NCI-H774 (cell line): ENCODE measurements around the gene OR1L4.

ENCODE experiments used
- DNase-seq: peaks from one replicate; lab custom pipeline; 2025; lab: John Stamatoyannopoulos, UW

The OR1L4 gene

GRCh38 chr9:122723690-122724089 lies at the start of gene OR1L4:
Gene OR1L4 (plus strand): TSS chr9:122723990. CDS start chr9:122723990, 0 bp downstream.
- DNase-seq = no peak

- no peak for DNase-seq
Observed at GRCh38 chr9:122684851-122685250, 38.9 kb upstream of the OR1L4 start.

- DNase-seq = no peak
Observed at GRCh38 chr9:122695696-122696095, 28.1 kb upstream of the OR1L4 start.

- DNase-seq = no peak
Observed at GRCh38 chr9:122718038-122718437, 5.8 kb upstream of the OR1L4 start.

DNA sequence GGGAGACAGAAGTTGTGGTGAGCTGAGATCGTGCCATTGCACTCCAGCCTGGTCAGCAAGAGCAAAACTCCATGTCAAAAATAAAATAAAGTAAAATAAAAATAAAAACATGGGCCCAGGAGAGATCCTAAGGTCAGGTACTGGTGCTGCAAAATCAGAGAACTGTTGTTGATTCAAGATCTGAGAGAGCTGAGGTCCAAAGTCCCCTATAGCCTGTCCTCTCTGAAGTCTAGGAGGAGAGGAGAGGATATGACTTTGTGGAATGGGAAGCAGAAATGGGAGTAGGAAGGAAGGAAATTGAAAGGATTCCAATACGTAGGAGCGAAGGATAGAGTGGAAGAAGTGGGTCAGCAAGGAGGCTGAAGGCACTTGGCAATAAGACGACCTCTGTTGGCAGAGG lies 4.6 kb upstream of the OR1L4 start:
- DNase-seq = no peak

- DNase-seq = no peak
Observed at GRCh38 chr9:122742003-122742402, 18.2 kb downstream of the OR1L4 start, which contains the start of gene OR1L6. Gene OR1L6 (plus strand): TSS chr9:122742303. CDS start chr9:122749848, 7,545 bp downstream.

- no peak for DNase-seq
Observed at GRCh38 chr9:122754825-122755224, 31.0 kb downstream of the OR1L4 start.

DNA sequence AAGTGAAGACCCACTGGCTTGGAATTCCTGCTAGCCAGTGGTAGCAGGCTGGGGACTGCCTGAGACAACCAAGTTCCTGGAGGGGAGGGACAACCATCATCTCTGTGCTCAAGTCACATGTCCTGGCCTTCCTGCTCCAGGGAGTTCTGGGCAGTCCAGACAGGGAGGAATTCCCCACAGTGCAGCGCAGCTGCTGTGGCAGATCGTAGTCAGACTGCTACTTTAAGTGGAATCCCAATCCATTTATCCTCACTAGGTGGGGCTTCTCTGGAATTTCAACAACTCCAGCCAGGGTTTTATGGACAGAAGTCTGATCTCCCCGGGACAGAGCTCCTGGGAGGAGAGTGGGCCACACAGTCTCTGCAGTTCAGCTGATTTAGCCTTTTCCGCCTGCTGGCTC lies 44.0 kb downstream of the OR1L4 start:
- DNase-seq = no peak
